Gastrocnemius medialis (tissue), 4 donors: ENCODE measurements around the gene CARF.

Source experiments
- POLR2A ChIP-seq, 2 donors: fragments of 450-650 bp; IDR thresholded peaks; one replicate each; pipeline ENCODE4 v1.6.1; 2017; ENCODE audit warnings: antibody characterized with exemption in 2 of 2, mild to moderate bottlenecking in 2 of 2, moderate library complexity in 2 of 2
- TF ChIP-seq, protein P1 (sequence below), 5 experiments: fragments of 450-650 bp in 3 of 5; fragments of 200-600 bp in 2 of 5; sonication (generic) in 2 of 5; IDR thresholded peaks in 4 of 5; conservative IDR thresholded peaks in 1 of 5; 1 replicate in 4 of 5; 2 replicates in 1 of 5; pipeline ENCODE4 v1.5.1; 2016 to 2019; ENCODE audit warnings: antibody characterized with exemption in 5 of 5, mild to moderate bottlenecking in 3 of 5, moderate library complexity in 3 of 5

DNA sequence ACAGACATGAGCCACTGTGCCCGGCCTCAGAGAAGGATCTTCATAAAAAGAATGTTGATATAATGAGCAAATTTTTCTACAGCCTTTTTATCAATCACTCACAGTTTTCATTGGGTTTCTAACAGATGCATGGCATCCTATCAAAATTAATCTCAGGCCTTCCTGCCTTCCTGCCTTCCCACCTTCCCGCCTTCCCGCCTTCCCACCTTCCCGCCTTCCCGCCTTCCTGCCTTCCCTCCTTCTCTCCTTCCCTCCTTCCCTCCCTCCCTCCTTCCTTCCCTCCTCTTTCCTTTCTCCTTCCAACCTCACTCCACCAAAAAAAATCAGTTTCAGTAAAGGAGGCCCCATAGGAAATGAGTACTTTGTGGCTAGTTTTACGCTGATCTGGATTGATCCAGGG, 48.4 kb downstream of the CARF start:
- TF ChIP-seq, protein P1, sequence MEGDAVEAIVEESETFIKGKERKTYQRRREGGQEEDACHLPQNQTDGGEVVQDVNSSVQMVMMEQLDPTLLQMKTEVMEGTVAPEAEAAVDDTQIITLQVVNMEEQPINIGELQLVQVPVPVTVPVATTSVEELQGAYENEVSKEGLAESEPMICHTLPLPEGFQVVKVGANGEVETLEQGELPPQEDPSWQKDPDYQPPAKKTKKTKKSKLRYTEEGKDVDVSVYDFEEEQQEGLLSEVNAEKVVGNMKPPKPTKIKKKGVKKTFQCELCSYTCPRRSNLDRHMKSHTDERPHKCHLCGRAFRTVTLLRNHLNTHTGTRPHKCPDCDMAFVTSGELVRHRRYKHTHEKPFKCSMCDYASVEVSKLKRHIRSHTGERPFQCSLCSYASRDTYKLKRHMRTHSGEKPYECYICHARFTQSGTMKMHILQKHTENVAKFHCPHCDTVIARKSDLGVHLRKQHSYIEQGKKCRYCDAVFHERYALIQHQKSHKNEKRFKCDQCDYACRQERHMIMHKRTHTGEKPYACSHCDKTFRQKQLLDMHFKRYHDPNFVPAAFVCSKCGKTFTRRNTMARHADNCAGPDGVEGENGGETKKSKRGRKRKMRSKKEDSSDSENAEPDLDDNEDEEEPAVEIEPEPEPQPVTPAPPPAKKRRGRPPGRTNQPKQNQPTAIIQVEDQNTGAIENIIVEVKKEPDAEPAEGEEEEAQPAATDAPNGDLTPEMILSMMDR (IDR thresholded peaks at IDR 0.05 in 4 of 5, conservative IDR thresholded peaks at IDR 0.05 in 1 of 5), result no peak
- no peak for TF ChIP-seq POLR2A (IDR thresholded peaks at IDR 0.05)
